GM12864 (cell line): ENCODE results near the gene CEL.

Experiments
- DNase-seq: peaks from one replicate; pipeline ENCODE4 v3.0.0-alpha.2; 2011; ENCODE audit warnings: low read depth
- H3K4me3 ChIP-seq: 2 replicates; pipeline ENCODE4 v1.5.1; 2011; ENCODE audit warnings: mild to moderate bottlenecking, low read depth, low read length, control low read depth
- CTCF ChIP-seq: IDR thresholded peaks from 2 replicates; pipeline ENCODE4 v1.5.1; 2011; ENCODE audit warnings: low read depth, mild to moderate bottlenecking, moderate library complexity, low read length, control low read depth, inconsistent platforms; ENCODE audit errors: missing control alignments

The CEL gene

GRCh38 chr9:133051966-133052539 is 9.7 kb upstream of the CEL start:
- TF ChIP-seq CTCF, result no peak
- DNase-seq, result no peak
- H3K4me3 ChIP-seq, result no peak overlapping the region

GRCh38 chr9:133054194-133054890 is 7.4 kb upstream of the CEL start:
- TF ChIP-seq CTCF, result no peak
- no peak for DNase-seq
- no peak overlapping the region for H3K4me3 ChIP-seq

- no peak for TF ChIP-seq CTCF
- no peak overlapping the region for H3K4me3 ChIP-seq
- DNase-seq, result no peak
These were observed 6.8 kb upstream of the CEL start for GRCh38 chr9:133054966-133055365.

GRCh38 chr9:133055788-133056420 is 5.9 kb upstream of the CEL start:
- no peak overlapping the region for H3K4me3 ChIP-seq
- DNase-seq, result no peak
- no peak for TF ChIP-seq CTCF

GRCh38 chr9:133056533-133056932 is 5.2 kb upstream of the CEL start:
- TF ChIP-seq CTCF, result no peak
- no peak overlapping the region for H3K4me3 ChIP-seq
- DNase-seq, result no peak

GRCh38 chr9:133057006-133057405 is 4.8 kb upstream of the CEL start:
- no peak for DNase-seq
- no peak for TF ChIP-seq CTCF
- no peak overlapping the region for H3K4me3 ChIP-seq
